ENCODE data around the gene SOST.

DNA sequence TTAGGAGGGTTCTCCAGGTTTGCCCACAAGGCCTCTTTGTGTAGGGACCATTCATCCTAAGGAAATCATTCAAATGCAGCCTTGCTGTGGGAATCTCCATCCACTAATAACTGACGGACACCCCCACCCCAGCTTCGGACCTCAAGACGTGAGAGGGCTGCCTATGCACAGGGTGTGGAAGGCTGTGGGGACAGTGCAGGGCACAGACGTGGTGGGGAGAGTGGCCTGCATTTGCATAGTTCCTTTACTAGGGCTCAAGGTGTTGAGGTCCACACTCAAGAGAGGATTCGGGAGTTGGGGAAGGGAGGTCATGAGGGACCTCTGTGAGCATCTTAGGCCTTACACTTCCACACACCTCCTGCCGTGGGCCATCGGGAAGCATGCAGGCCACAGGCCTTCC is 10.4 kb upstream of the SOST start:
- TF ChIP-seq, protein P1, sequence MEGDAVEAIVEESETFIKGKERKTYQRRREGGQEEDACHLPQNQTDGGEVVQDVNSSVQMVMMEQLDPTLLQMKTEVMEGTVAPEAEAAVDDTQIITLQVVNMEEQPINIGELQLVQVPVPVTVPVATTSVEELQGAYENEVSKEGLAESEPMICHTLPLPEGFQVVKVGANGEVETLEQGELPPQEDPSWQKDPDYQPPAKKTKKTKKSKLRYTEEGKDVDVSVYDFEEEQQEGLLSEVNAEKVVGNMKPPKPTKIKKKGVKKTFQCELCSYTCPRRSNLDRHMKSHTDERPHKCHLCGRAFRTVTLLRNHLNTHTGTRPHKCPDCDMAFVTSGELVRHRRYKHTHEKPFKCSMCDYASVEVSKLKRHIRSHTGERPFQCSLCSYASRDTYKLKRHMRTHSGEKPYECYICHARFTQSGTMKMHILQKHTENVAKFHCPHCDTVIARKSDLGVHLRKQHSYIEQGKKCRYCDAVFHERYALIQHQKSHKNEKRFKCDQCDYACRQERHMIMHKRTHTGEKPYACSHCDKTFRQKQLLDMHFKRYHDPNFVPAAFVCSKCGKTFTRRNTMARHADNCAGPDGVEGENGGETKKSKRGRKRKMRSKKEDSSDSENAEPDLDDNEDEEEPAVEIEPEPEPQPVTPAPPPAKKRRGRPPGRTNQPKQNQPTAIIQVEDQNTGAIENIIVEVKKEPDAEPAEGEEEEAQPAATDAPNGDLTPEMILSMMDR (conservative IDR thresholded peaks at IDR 0.05), result no peak
- TF ChIP-seq EZH2 (IDR thresholded peaks at IDR 0.05; ENCODE audit: low read depth), result no peak
